ENCODE data around the gene SIAE. TPM values are rescaled to one million over a fixed set of nuclear protein-coding genes. Genes with fewer than 3 reads are reported as not detected.

The SIAE gene
- total RNA-seq, 1 donor from 2014 or later = 13.8 TPM

DNA sequence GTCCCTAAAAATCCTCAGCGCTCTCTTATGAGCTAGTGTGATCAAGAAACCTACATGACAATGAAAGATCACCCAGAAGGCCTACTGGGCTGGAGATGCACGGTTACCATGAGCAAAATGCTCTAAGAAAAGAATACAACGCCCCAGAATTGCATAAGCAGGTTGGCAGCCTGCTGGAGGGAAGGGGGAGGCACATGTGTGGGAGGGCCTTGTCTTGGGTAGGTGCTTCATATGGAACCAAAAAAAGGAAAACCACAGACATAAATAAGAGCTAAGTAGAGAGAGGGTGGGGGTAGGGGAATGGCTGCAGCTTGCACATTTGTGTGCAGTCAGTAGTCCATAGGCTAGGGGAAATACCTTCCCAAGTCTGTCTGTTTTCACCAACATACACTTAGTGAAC, 2.8 kb downstream of the SIAE start:
- no peak for DNase-seq (ENCODE audit: extremely low spot score, unreplicated experiment)
- Mint-ChIP-seq H3K36me3 (ENCODE audit: unreplicated experiment) (no peaks in the 10 kb centered on the region), H3K27ac (ENCODE audit: unreplicated experiment) (no peak overlapping the region), H3K4me1 (ENCODE audit: unreplicated experiment) (peaks cover 12% of the 10 kb centered on the region), H3K9me3 (ENCODE audit: unreplicated experiment) (no peaks in the 10 kb centered on the region), H3K27me3 (ENCODE audit: unreplicated experiment) (no peaks in the 10 kb centered on the region), H3K4me3 (ENCODE audit: unreplicated experiment) (no peak overlapping the region)
- TF ChIP-seq, protein P1, sequence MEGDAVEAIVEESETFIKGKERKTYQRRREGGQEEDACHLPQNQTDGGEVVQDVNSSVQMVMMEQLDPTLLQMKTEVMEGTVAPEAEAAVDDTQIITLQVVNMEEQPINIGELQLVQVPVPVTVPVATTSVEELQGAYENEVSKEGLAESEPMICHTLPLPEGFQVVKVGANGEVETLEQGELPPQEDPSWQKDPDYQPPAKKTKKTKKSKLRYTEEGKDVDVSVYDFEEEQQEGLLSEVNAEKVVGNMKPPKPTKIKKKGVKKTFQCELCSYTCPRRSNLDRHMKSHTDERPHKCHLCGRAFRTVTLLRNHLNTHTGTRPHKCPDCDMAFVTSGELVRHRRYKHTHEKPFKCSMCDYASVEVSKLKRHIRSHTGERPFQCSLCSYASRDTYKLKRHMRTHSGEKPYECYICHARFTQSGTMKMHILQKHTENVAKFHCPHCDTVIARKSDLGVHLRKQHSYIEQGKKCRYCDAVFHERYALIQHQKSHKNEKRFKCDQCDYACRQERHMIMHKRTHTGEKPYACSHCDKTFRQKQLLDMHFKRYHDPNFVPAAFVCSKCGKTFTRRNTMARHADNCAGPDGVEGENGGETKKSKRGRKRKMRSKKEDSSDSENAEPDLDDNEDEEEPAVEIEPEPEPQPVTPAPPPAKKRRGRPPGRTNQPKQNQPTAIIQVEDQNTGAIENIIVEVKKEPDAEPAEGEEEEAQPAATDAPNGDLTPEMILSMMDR (IDR thresholded peaks at IDR 0.05) = no peak

DNA sequence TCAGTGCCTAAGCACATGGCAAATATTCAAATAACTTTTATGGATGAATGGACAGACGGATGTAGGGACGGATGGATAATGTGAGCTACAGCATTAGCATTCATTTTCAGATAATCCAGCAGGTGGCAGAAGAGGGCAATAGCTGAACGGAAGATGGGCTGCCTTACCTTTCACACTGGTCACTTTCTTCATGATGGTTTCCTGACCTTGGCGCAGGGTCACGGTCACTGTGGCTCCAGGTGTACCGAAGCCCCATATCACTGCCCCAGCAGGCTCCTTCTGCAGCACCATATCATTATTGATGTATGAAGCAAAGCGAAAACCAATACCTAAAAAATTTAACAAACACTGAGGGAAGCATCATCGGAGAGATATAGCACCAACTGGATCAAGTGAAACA, 4.3 kb downstream of the SIAE start:
- Mint-ChIP-seq H3K4me3 (ENCODE audit: unreplicated experiment) (no peak overlapping the region), H3K4me1 (ENCODE audit: unreplicated experiment) (peaks cover 9% of the 10 kb centered on the region), H3K27ac (ENCODE audit: unreplicated experiment) (no peak overlapping the region), H3K9me3 (ENCODE audit: unreplicated experiment) (no peaks in the 10 kb centered on the region), H3K36me3 (ENCODE audit: unreplicated experiment) (no peaks in the 10 kb centered on the region), H3K27me3 (ENCODE audit: unreplicated experiment) (no peaks in the 10 kb centered on the region)
- TF ChIP-seq, protein P1 (IDR thresholded peaks at IDR 0.05) = peak; percentile 87
- DNase-seq (ENCODE audit: extremely low spot score, unreplicated experiment) = no peak

DNA sequence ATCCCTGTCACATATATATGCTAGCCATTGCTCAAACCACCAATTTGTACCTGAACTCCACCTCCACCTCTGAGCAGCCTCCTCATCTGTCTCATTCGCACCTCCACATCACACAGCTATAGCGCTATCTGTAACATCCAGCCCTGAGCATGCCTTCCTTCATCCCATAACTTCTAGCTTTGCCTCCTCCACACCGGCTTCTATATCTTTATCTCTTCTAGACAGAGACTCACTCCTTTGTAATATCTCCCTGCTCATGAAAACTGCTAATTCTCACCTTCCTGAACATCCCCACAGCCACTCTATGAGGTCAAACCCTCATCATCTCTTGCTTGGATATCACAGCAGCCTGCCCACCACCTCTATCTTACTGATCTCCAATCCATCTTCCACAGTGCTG, 5.9 kb downstream of the SIAE start:
- Mint-ChIP-seq H3K4me1 (ENCODE audit: unreplicated experiment) (peaks cover under 1% of the 10 kb centered on the region), H3K4me3 (ENCODE audit: unreplicated experiment) (no peak overlapping the region), H3K27me3 (ENCODE audit: unreplicated experiment) (no peaks in the 10 kb centered on the region), H3K36me3 (ENCODE audit: unreplicated experiment) (no peaks in the 10 kb centered on the region), H3K9me3 (ENCODE audit: unreplicated experiment) (no peaks in the 10 kb centered on the region), H3K27ac (ENCODE audit: unreplicated experiment) (no peak overlapping the region)
- TF ChIP-seq, protein P1 (IDR thresholded peaks at IDR 0.05) = no peak
- no peak for DNase-seq (ENCODE audit: extremely low spot score, unreplicated experiment)

DNA sequence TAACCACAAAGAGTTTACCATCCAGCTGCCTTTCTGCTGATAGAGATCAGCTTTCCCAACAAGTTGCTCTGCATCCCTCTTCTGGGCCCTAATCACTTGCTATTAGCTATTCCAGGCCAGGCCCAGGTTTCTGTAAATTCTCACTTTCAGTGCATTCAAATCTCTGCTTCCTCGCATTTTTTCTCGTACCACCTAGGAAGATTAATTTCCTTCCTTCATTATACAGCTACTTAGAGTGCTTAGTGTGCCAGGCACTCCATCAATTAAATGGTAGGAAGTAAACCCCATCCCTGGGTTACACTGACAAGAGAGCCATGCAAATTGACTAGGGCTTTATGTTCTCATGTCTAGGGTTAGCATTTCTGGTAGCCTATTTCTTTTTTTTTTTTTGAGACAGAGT, 9.7 kb downstream of the SIAE start:
- Mint-ChIP-seq H3K27ac (ENCODE audit: unreplicated experiment) (no peak overlapping the region), H3K4me3 (ENCODE audit: unreplicated experiment) (no peak overlapping the region), H3K36me3 (ENCODE audit: unreplicated experiment) (peaks cover 2% of the 10 kb centered on the region), H3K9me3 (ENCODE audit: unreplicated experiment) (no peaks in the 10 kb centered on the region), H3K27me3 (ENCODE audit: unreplicated experiment) (no peaks in the 10 kb centered on the region), H3K4me1 (ENCODE audit: unreplicated experiment) (no peaks in the 10 kb centered on the region)
- no peak for DNase-seq (ENCODE audit: extremely low spot score, unreplicated experiment)
- TF ChIP-seq, protein P1 (IDR thresholded peaks at IDR 0.05) = no peak

DNA sequence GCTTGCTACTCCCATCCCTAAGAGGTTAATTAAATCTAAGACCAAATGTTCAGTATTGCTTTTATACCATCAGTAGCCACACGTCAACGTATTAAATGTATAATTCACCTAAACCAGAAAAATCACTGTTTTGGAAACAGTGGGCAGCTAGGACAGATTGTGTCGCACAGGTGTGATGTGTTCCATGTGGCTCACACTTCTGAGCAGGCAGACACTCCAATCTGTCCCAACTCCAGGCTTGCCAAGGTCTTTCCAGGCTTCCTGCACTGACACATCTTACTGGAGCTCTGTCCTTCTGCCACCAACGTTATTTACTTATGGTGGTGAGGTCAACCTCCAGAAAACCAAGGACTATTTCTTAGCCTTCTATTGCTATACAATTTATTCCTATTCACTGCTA, 11.4 kb downstream of the SIAE start:
- peaks cover 7% of the 10 kb centered on the region for H3K4me1 Mint-ChIP-seq (ENCODE audit: unreplicated experiment)
- no peaks in the 10 kb centered on the region for H3K9me3 Mint-ChIP-seq (ENCODE audit: unreplicated experiment)
- no peak overlapping the region for H3K27ac Mint-ChIP-seq (ENCODE audit: unreplicated experiment)
- H3K36me3 Mint-ChIP-seq (ENCODE audit: unreplicated experiment) = peaks cover 2% of the 10 kb centered on the region
- H3K4me3 Mint-ChIP-seq (ENCODE audit: unreplicated experiment) = no peak overlapping the region
- no peaks in the 10 kb centered on the region for H3K27me3 Mint-ChIP-seq (ENCODE audit: unreplicated experiment)
- TF ChIP-seq, protein P1 (IDR thresholded peaks at IDR 0.05) = no peak
- DNase-seq (ENCODE audit: extremely low spot score, unreplicated experiment) = no peak
